H1 (cell line): ENCODE measurements around the gene KIF2C. TPM values are rescaled to one million over a fixed set of nuclear protein-coding genes. Genes with fewer than 3 reads are reported as not detected.

Source experiments
- JUN ChIP-seq: IDR thresholded peaks from 2 replicates; pipeline ENCODE4 v1.6.1; 2011; ENCODE audit warnings: low read depth, mild to moderate bottlenecking, improper control_type of control experiment, low read length
- MAFK ChIP-seq: IDR thresholded peaks from 2 replicates; pipeline ENCODE4 v1.6.1; 2012; ENCODE audit warnings: low read depth, mild to moderate bottlenecking, improper control_type of control experiment, low read length
- polyA plus RNA-seq, 7 experiments: library from polyadenylated mRNA; depleted of rRNA in 3 of 7; stranded (reverse) in 5 of 7; unstranded in 2 of 7; fragments of >200 nt in 5 of 7; fragments of 200-250 nt in 2 of 7; gene quantifications; 1 replicate in 5 of 7; 2 replicates in 1 of 7; 4 replicates in 1 of 7; pipeline versions ENCODE4 v1.2.1 to v1.2.3, GENCODE V29; 2011 to 2013; ENCODE audit warnings: missing spikeins in 2 of 7, mixed read lengths in 2 of 7
- total RNA-seq: library from RNA; stranded (reverse); fragmentation: NEBNext Ultra II Directional; extraction: Animal tissue kit (Norgen Biotek cat#: 25700); gene quantifications from 2 replicates; pipeline ENCODE4 v1.2.1, GENCODE V29; 2021

KIF2C gene
- total and polyA plus RNA-seq, 2 of the 8 experiments (the other 6 are each of a cell fraction or from before 2014, with no cell fraction given): 41.8 to 68.1 TPM

GRCh38 chr1:44720281-44720680, 19.4 kb upstream of the KIF2C start (continued):
- TF ChIP-seq JUN (no peak), MAFK (no peak)
